Neural cell (in vitro differentiated cells): ENCODE measurements around the gene COG5.

Experiments
- EP300 ChIP-seq: fragments of 450-650 bp; conservative IDR thresholded peaks from 2 replicates; pipeline ENCODE4 v1.6.1; 2014; ENCODE audit warnings: antibody characterized with exemption, mild to moderate bottlenecking, moderate library complexity; ENCODE audit not compliant: poor library complexity, severe bottlenecking
- EZH2 ChIP-seq: fragments of 200-600, 300-800 bp; shearing (Covaris generic), sonication (generic); IDR thresholded peaks from 2 replicates; pipeline ENCODE4 v1.6.1; 2014; ENCODE audit warnings: antibody characterized with exemption, low read length, borderline replicate concordance, mild to moderate bottlenecking; ENCODE audit not compliant: insufficient read depth, poor library complexity, severe bottlenecking
- MXI1 ChIP-seq: fragments of 450-650 bp; conservative IDR thresholded peaks from 2 replicates; pipeline ENCODE4 v1.6.1; 2014; ENCODE audit warnings: antibody characterized with exemption, mild to moderate bottlenecking; ENCODE audit not compliant: poor library complexity, severe bottlenecking
- POLR2AphosphoS5 ChIP-seq: IDR thresholded peaks from 2 replicates; pipeline ENCODE4 v1.6.1; 2012
- RAD21 ChIP-seq: fragments of 450-650 bp; conservative IDR thresholded peaks from 2 replicates; pipeline ENCODE4 v1.6.1; 2014; ENCODE audit warnings: antibody characterized with exemption, mild to moderate bottlenecking, moderate library complexity
- REST ChIP-seq: IDR thresholded peaks from 2 replicates; pipeline ENCODE4 v1.6.1; 2012; ENCODE audit warnings: borderline replicate concordance
- SMC3 ChIP-seq: fragments of 450-650 bp; conservative IDR thresholded peaks from 2 replicates; pipeline ENCODE4 v1.6.1; 2014; ENCODE audit warnings: antibody characterized with exemption, mild to moderate bottlenecking, moderate library complexity; ENCODE audit not compliant: poor library complexity
- TAF1 ChIP-seq: IDR thresholded peaks from 2 replicates; pipeline ENCODE4 v1.6.1; 2012; ENCODE audit warnings: low read depth
- TF ChIP-seq, protein P1 (sequence below): fragments of 450-650 bp; IDR thresholded peaks from 2 replicates; pipeline ENCODE4 v1.5.1; 2014; ENCODE audit warnings: antibody characterized with exemption, mild to moderate bottlenecking, moderate library complexity; ENCODE audit not compliant: poor library complexity, severe bottlenecking

DNA sequence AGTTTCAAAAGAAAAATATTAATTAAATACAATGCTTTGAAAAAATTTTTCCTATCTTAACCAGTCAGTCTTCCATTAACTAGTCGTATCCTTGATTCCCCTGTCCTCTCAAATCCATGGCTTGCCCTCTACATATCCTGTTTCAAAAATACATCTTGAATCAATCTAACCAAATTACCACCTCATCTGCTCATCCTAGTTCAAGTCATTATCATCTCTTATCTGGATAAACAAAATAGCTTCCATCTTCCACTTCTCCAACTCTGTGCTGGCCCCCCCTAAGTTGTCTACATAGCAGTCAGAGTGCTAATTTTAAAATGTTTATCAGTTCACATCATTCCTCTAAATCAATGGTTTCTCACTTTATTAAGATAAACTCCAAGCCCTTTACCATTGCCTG lies 269.5 kb downstream of the COG5 start:
- no peak for TF ChIP-seq EP300
- no peak for TF ChIP-seq POLR2AphosphoS5
- TF ChIP-seq, protein P1, sequence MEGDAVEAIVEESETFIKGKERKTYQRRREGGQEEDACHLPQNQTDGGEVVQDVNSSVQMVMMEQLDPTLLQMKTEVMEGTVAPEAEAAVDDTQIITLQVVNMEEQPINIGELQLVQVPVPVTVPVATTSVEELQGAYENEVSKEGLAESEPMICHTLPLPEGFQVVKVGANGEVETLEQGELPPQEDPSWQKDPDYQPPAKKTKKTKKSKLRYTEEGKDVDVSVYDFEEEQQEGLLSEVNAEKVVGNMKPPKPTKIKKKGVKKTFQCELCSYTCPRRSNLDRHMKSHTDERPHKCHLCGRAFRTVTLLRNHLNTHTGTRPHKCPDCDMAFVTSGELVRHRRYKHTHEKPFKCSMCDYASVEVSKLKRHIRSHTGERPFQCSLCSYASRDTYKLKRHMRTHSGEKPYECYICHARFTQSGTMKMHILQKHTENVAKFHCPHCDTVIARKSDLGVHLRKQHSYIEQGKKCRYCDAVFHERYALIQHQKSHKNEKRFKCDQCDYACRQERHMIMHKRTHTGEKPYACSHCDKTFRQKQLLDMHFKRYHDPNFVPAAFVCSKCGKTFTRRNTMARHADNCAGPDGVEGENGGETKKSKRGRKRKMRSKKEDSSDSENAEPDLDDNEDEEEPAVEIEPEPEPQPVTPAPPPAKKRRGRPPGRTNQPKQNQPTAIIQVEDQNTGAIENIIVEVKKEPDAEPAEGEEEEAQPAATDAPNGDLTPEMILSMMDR: no peak
- TF ChIP-seq TAF1: no peak
- no peak for TF ChIP-seq SMC3
- TF ChIP-seq REST: no peak
- TF ChIP-seq MXI1: no peak
- TF ChIP-seq EZH2: no peak
- TF ChIP-seq RAD21: no peak
